HFFc6 (cell line): ENCODE measurements around the gene CHADL. TPM values are rescaled to one million over a fixed set of nuclear protein-coding genes. Genes with fewer than 3 reads are reported as not detected.
A peak's percentile ranks its signal among the peaks of the same experiment; 100 is the strongest.

Source experiments
- DNase-seq: peaks from one replicate; pipeline ENCODE4 v3.0.0-alpha.2; 2018
- H3K27ac Mint-ChIP-seq: 2 replicates; pipeline ENCODE4 v1.8.0; 2020; ENCODE audit warnings: mild to moderate bottlenecking, mixed read lengths
- H3K27me3 Mint-ChIP-seq: 2 replicates; pipeline ENCODE4 v1.8.0; 2021; ENCODE audit warnings: mild to moderate bottlenecking, moderate library complexity, mixed read lengths; ENCODE audit not compliant: insufficient read depth
- H3K36me3 Mint-ChIP-seq: 2 replicates; pipeline ENCODE4 v1.8.0; 2021; ENCODE audit warnings: low read depth, mixed read lengths
- H3K4me1 Mint-ChIP-seq: 2 replicates; pipeline ENCODE4 v1.8.0; 2020; ENCODE audit warnings: low read depth, mixed read lengths
- H3K4me3 Mint-ChIP-seq: 2 replicates; pipeline ENCODE4 v1.8.0; 2020; ENCODE audit warnings: mild to moderate bottlenecking, moderate library complexity, mixed read lengths
- H3K9me3 Mint-ChIP-seq: 2 replicates; pipeline ENCODE4 v1.8.0; 2020; ENCODE audit warnings: mild to moderate bottlenecking, mixed read lengths
- CTCF ChIP-seq: fragments of 200-600 bp; sonication (generic); IDR thresholded peaks from 2 replicates; pipeline ENCODE4 v1.5.0; 2021; ENCODE audit warnings: antibody characterized with exemption, mild to moderate bottlenecking
- total RNA-seq, 6 experiments: library from RNA; stranded (reverse); fragmentation: NEBNext Ultra II Directional; extraction: Animal tissue kit (Norgen Biotek cat#: 25700); gene quantifications; 2 replicates in 1 of 6; 3 replicates in 5 of 6; pipeline ENCODE4 v1.2.3, GENCODE V29; 2021

Gene CHADL
- total RNA-seq, 6 experiments from 2014 or later, result 0.13 to 0.51 (median 0.45) TPM

- no peaks in the 10 kb centered on the region for H3K9me3 Mint-ChIP-seq
- H3K4me1 Mint-ChIP-seq, result peaks cover 4% of the 10 kb centered on the region; the same call in 1 of the 2 replicates
- H3K4me3 Mint-ChIP-seq, result peak within 1 kb of the TSS; percentile 96
- DNase-seq, result peak; percentile 96
- H3K36me3 Mint-ChIP-seq, result peaks cover 14% of the 10 kb centered on the region
- TF ChIP-seq CTCF, result no peak
- H3K27ac Mint-ChIP-seq, result peak within 1 kb of the TSS; percentile 90
- H3K27me3 Mint-ChIP-seq, result peaks cover 2% of the 10 kb centered on the region
These were observed 35.5 kb downstream of the CHADL start, which contains the start of gene L3MBTL2 for GRCh38 chr22:41204992-41205900. Gene L3MBTL2 (plus strand): TSS chr22:41205312. CDS start chr22:41205363, 51 bp downstream.

- DNase-seq, result no peak
- no peak for TF ChIP-seq CTCF
- no peak overlapping the region for H3K4me3 Mint-ChIP-seq
- peaks cover 9% of the 10 kb centered on the region; the same call in 1 of the 2 replicates for H3K36me3 Mint-ChIP-seq
- H3K27me3 Mint-ChIP-seq, result peaks cover 2% of the 10 kb centered on the region
- H3K27ac Mint-ChIP-seq, result no peak overlapping the region
- no peaks in the 10 kb centered on the region for H3K9me3 Mint-ChIP-seq
- H3K4me1 Mint-ChIP-seq, result peaks cover 4% of the 10 kb centered on the region; the same call in 1 of the 2 replicates
These were observed 36.7 kb downstream of the CHADL start for GRCh38 chr22:41204066-41204465.

GRCh38 chr22:41203118-41203517 lies 37.6 kb downstream of the CHADL start:
- Mint-ChIP-seq H3K27me3 (peaks cover 2% of the 10 kb centered on the region), H3K4me1 (peaks cover 9% of the 10 kb centered on the region), H3K36me3 (0 out of 2 replicates have a peak, but pooled peaks cover 5% of the 10 kb centered on the region), H3K4me3 (no peak overlapping the region), H3K27ac (no peak overlapping the region), H3K9me3 (no peaks in the 10 kb centered on the region)
- TF ChIP-seq CTCF, result no peak
- no peak for DNase-seq

GRCh38 chr22:41201141-41201540 lies 39.6 kb downstream of the CHADL start:
- no peak overlapping the region for H3K4me3 Mint-ChIP-seq
- DNase-seq, result no peak
- no peak for TF ChIP-seq CTCF
- H3K27me3 Mint-ChIP-seq, result peaks cover 3% of the 10 kb centered on the region
- no peak overlapping the region for H3K27ac Mint-ChIP-seq
- 0 out of 2 replicates have a peak, but pooled peaks cover 5% of the 10 kb centered on the region for H3K36me3 Mint-ChIP-seq
- H3K9me3 Mint-ChIP-seq, result no peaks in the 10 kb centered on the region
- peaks cover 14% of the 10 kb centered on the region for H3K4me1 Mint-ChIP-seq

GRCh38 chr22:41198027-41198580 lies 42.6 kb downstream of the CHADL start:
- H3K4me1 Mint-ChIP-seq, result peaks cover 10% of the 10 kb centered on the region
- peaks cover 2% of the 10 kb centered on the region for H3K27me3 Mint-ChIP-seq
- peak overlapping the region; percentile 54 for H3K27ac Mint-ChIP-seq
- no peak; the same call in 1 of the 2 replicates for TF ChIP-seq CTCF
- H3K36me3 Mint-ChIP-seq, result no peaks in the 10 kb centered on the region
- H3K4me3 Mint-ChIP-seq, result peak overlapping the region; percentile 85
- H3K9me3 Mint-ChIP-seq, result no peaks in the 10 kb centered on the region
- peak; percentile 28 for DNase-seq
